ENCODE measurements around the gene INSYN2A.

INSYN2A gene

DNA sequence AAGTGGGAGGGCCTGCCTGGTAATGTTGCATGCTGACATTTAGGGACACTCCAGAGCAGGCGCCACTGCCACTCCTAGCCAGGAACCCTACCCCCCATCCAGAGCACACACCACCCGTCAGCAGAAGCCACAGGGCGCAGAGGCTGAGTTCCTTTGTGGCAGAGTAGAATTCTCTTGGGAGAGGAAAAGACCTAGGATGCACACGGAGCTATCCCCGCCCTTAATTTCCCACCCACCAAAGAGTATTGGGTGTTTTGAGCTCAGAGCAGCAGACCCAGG is 702 bp upstream of the INSYN2A start:
- DNase-seq (ENCODE audit: low read depth in 2 of 2) = no peak
- TF ChIP-seq, protein P1, sequence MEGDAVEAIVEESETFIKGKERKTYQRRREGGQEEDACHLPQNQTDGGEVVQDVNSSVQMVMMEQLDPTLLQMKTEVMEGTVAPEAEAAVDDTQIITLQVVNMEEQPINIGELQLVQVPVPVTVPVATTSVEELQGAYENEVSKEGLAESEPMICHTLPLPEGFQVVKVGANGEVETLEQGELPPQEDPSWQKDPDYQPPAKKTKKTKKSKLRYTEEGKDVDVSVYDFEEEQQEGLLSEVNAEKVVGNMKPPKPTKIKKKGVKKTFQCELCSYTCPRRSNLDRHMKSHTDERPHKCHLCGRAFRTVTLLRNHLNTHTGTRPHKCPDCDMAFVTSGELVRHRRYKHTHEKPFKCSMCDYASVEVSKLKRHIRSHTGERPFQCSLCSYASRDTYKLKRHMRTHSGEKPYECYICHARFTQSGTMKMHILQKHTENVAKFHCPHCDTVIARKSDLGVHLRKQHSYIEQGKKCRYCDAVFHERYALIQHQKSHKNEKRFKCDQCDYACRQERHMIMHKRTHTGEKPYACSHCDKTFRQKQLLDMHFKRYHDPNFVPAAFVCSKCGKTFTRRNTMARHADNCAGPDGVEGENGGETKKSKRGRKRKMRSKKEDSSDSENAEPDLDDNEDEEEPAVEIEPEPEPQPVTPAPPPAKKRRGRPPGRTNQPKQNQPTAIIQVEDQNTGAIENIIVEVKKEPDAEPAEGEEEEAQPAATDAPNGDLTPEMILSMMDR (IDR thresholded peaks at IDR 0.05; ENCODE audit: low read depth, low read length) = no peak
- peak overlapping the region; percentile 52 for H3K4me3 ChIP-seq (replicated peaks in 1 of 2; ENCODE audit: low read depth in 2 of 2, low read length in 2 of 2)

DNA sequence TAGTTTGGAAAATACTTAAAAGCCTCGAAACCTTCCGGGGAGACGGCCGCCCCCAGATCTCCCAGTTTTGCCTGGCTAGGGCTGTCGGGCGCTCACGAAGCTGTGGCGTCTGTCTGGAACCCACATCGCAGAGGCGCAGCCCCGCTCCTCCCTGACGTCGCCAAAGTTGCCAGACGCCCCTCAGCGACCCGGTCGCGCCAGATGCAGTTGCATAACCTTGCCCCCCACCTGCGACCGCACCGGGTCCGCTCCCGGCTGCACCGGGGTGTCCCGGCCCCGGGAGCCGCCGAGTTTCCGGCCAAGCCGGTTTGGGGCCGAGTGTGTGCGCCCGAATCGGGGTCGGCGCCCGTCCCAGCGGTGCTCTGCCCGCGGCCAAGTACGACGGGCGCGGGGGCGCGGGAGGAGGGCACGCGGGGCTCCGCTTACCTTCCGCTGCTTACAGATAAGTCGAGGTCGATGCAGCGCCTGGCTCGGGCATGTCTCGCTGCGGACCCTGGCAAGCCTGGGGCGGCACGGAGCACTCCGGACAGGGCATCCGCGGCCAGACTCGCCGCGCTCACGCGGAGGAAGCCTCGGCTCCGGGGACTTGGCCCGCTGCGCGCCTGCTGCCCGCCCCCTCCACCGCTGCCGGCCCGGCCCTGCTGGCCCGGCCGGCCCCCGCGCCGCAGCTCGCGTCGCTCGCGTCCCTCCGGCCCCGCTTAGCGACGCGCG is 665 bp downstream of the INSYN2A start:
- peak; percentile 27 to 31 for DNase-seq (ENCODE audit: low read depth in 2 of 2)
- TF ChIP-seq, protein P1 (IDR thresholded peaks at IDR 0.05; ENCODE audit: low read depth, low read length) = no peak
- peak overlapping the region; percentile 37 to 52 for H3K4me3 ChIP-seq (replicated peaks in 1 of 2; ENCODE audit: low read depth in 2 of 2, low read length in 2 of 2)

DNA sequence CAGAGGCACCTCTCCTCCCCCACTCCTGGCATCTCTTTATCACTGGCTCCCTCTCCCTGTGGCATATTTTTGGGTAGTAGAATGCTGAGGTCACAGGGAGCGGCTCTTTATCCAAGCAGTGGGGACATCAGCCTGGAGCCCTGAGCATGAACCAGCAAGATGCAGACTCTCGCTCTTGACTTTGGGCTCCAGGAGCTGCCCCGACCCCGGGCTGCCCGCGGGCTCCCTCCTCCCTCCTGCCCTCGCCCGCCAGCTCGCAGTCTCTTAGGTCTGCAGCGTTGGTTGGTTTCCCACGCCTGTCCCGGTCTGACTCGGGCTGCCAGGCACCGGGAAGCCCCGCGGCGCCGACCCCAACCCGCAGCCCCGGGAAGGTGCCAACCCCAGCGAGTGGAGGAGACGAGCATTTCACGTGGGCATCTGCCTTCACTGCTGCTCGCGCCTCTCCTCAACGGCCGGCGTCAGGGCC is 1.3 kb downstream of the INSYN2A start:
- TF ChIP-seq, protein P1 (IDR thresholded peaks at IDR 0.05; ENCODE audit: low read depth, low read length) = no peak
- no peak for DNase-seq (ENCODE audit: low read depth in 2 of 2)
- H3K4me3 ChIP-seq (replicated peaks in 1 of 2; ENCODE audit: low read depth in 2 of 2, low read length in 2 of 2) = peak overlapping the region in 1 of 2 donors; percentile 37

DNA sequence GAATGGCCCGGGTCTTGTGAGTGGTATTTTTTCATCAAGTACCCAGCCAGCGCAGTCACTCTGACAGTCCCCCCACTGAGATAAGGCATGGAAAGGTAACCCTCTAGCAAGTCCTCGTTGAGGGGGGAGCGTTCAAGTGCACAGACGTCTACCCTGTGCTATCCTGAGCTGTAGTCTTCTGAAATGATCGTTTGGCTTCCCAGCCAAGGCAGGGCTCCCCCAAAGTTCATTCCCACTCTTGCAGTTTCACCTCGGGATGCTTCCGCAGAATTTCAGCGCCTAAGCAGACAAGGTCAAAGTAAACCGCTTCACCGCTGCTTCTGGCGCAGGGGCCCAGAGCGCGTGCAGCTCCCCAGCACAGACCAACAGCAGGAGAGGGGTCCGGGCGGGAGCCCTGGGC is 1.8 kb downstream of the INSYN2A start:
- DNase-seq (ENCODE audit: low read depth in 2 of 2) = no peak
- H3K4me3 ChIP-seq (replicated peaks in 1 of 2; ENCODE audit: low read depth in 2 of 2, low read length in 2 of 2) = no peak overlapping the region
- TF ChIP-seq, protein P1 (IDR thresholded peaks at IDR 0.05; ENCODE audit: low read depth, low read length) = no peak

DNA sequence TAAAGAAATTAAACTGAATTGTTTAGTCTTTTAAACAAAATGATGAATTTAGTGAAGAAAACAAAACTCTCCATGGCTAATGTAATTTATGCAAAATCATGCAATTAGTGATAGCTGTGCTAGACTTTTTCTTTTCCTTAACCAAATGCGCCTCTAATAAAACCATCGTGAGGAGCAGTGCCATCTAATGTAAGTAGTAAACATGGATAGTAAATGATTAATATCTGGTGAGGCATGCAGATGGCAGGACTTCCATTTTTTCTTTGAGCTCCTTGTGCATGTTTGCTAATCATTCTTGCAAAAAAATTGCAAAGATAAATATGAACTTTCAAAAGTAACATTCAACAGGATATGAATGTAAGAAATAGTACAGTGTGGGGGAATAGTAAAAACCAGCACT is 2.3 kb downstream of the INSYN2A start:
- no peak overlapping the region for H3K4me3 ChIP-seq (replicated peaks in 1 of 2; ENCODE audit: low read depth in 2 of 2, low read length in 2 of 2)
- DNase-seq (ENCODE audit: low read depth in 2 of 2) = no peak
- TF ChIP-seq, protein P1 (IDR thresholded peaks at IDR 0.05; ENCODE audit: low read depth, low read length) = no peak

DNA sequence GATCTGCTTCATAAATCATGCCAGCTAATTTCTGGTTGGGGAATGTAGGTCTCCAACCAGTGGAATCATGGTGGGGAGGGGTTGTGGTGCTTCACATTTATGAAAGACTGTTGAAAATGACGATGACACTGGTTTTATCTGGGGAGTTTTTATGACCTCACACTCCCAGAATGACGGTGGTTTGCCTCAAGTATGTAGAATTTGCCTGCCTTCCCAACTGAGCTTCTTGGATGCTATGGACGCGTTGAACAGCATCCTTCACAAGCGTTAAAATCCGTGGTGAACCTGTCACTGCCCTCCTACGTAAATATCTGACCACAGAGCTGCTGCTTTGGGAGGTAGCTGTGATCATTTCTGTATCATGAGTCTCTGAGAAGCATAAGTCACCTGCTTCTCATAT is 3.3 kb downstream of the INSYN2A start:
- peak in 1 of 2 donors; percentile 25 for DNase-seq (ENCODE audit: low read depth in 2 of 2)
- no peak overlapping the region for H3K4me3 ChIP-seq (replicated peaks in 1 of 2; ENCODE audit: low read depth in 2 of 2, low read length in 2 of 2)
- TF ChIP-seq, protein P1 (IDR thresholded peaks at IDR 0.05; ENCODE audit: low read depth, low read length) = no peak

DNA sequence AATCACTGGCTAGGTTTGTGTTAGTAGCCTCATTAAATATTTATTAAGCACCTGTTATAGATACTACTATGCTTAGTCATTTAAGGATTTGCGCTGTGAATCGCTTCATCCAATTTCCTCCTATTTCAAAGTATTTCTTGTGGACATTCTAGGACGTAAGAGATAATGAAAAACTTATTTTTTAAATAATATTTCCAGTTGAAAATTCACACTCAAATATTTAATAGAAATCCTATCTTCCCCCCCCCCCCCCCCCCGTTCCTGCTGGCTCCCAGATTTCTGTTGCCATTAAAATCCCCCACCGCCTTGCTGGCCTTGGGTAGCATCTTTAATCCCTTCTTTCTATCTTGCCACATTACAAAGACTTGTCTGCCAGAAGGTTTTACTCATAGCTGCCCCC is 6.0 kb downstream of the INSYN2A start:
- H3K4me3 ChIP-seq (replicated peaks in 1 of 2; ENCODE audit: low read depth in 2 of 2, low read length in 2 of 2) = no peak overlapping the region
- DNase-seq (ENCODE audit: low read depth in 2 of 2) = no peak
- TF ChIP-seq, protein P1 (IDR thresholded peaks at IDR 0.05; ENCODE audit: low read depth, low read length) = no peak

All from cardiac fibroblast (primary cell).